GM12891 (cell line): ENCODE results near the gene CDK9.
A peak's percentile ranks its signal among the peaks of the same experiment; 100 is the strongest.

Source experiments
- DNase-seq: peaks from one replicate; pipeline ENCODE4 v3.0.0; 2011; ENCODE audit warnings: low spot score; ENCODE audit not compliant: insufficient read length
- FAIRE-seq: peaks from 2 replicates; lab custom pipeline; 2011; peaks lifted over from hg19 to GRCh38; lab: Jason Lieb, UNC
- PAX5 ChIP-seq: IDR thresholded peaks from 2 replicates; pipeline ENCODE4 v1.6.1; 2011; ENCODE audit warnings: low read length, moderate library complexity, mild to moderate bottlenecking; ENCODE audit not compliant: insufficient read depth, severe bottlenecking
- POLR2A ChIP-seq: IDR thresholded peaks from 2 replicates; pipeline ENCODE4 v1.6.1; 2011; ENCODE audit warnings: low read depth, low read length, control low read depth
- POLR2AphosphoS5 ChIP-seq: IDR thresholded peaks from 2 replicates; pipeline ENCODE4 v1.6.1; 2011; ENCODE audit warnings: low read depth, low read length, control low read depth
- POU2F2 ChIP-seq: IDR thresholded peaks from 2 replicates; pipeline ENCODE4 v1.6.1; 2011; ENCODE audit warnings: low read depth, mild to moderate bottlenecking, control low read depth, low read length, moderate library complexity
- SPI1 ChIP-seq: IDR thresholded peaks from 2 replicates; pipeline ENCODE4 v1.6.1; 2011; ENCODE audit warnings: low read depth, low read length, control low read depth
- TAF1 ChIP-seq: IDR thresholded peaks from 2 replicates; pipeline ENCODE4 v1.6.1; 2011; ENCODE audit warnings: low read depth, low read length, control low read depth

Gene CDK9

GRCh38 chr9:127770905-127771569 lies 14.8 kb upstream of the CDK9 start:
- FAIRE-seq = peak; percentile 99
- TF ChIP-seq POU2F2 = no peak
- TF ChIP-seq SPI1 = no peak
- TF ChIP-seq TAF1 = no peak
- TF ChIP-seq POLR2A = no peak
- peak; percentile 3 for TF ChIP-seq PAX5
- TF ChIP-seq POLR2AphosphoS5 = no peak
- peak; percentile 95 for DNase-seq

GRCh38 chr9:127771570-127772189 lies 14.2 kb upstream of the CDK9 start:
- no peak for FAIRE-seq
- TF ChIP-seq TAF1 (no peak), POLR2AphosphoS5 (no peak), POLR2A (no peak), SPI1 (no peak), POU2F2 (no peak), PAX5 (no peak)

GRCh38 chr9:127772603-127773002 lies 13.2 kb upstream of the CDK9 start:
- TF ChIP-seq PAX5 = no peak
- TF ChIP-seq POU2F2 = no peak
- no peak for TF ChIP-seq POLR2AphosphoS5
- TF ChIP-seq SPI1 = no peak
- TF ChIP-seq POLR2A = no peak
- no peak for TF ChIP-seq TAF1
- no peak for DNase-seq
- no peak for FAIRE-seq

More at GRCh38 chr9:127771570-127772189, 14.2 kb upstream of the CDK9 start:
- DNase-seq = no peak

- TF ChIP-seq POLR2A (no peak), SPI1 (no peak)
- FAIRE-seq (no peak), DNase-seq (no peak)
These were observed 12.6 kb upstream of the CDK9 start for GRCh38 chr9:127773272-127773671.

- FAIRE-seq = no peak
- TF ChIP-seq TAF1 (no peak), POU2F2 (no peak), PAX5 (no peak), POLR2AphosphoS5 (no peak), SPI1 (no peak), POLR2A (no peak)
- DNase-seq = no peak
These were observed 11.9 kb upstream of the CDK9 start for GRCh38 chr9:127773981-127774380.

- TF ChIP-seq SPI1 (peak; percentile 66), TAF1 (0 out of 2 replicates have a peak, but pooled peaks have one; percentile 7), PAX5 (no peak)
- peak; percentile 75 for FAIRE-seq
- DNase-seq = peak; percentile 60
These were observed 9.5 kb upstream of the CDK9 start for GRCh38 chr9:127776195-127776923.

GRCh38 chr9:127776924-127777289 lies 8.9 kb upstream of the CDK9 start:
- TF ChIP-seq SPI1 (no peak), POLR2AphosphoS5 (no peak), POU2F2 (no peak)
- FAIRE-seq (peak; percentile 56), DNase-seq (no peak)

- TF ChIP-seq POLR2AphosphoS5 = no peak
- no peak for TF ChIP-seq POU2F2
- TF ChIP-seq TAF1 = no peak
- TF ChIP-seq SPI1 = no peak
- no peak for TF ChIP-seq POLR2A
- no peak for TF ChIP-seq PAX5
- FAIRE-seq (no peak), DNase-seq (no peak)
These were observed 8.4 kb upstream of the CDK9 start for GRCh38 chr9:127777368-127777980.

GRCh38 chr9:127778280-127779135 lies 7.3 kb upstream of the CDK9 start, which contains the start of gene SH2D3C:
TSS of gene SH2D3C (minus strand) at chr9:127778666. CDS start at chr9:127778627, 39 bp downstream.
- TF ChIP-seq POLR2AphosphoS5 (no peak), POLR2A (no peak), POU2F2 (peak; percentile 11; the same call in 1 of the 2 replicates), PAX5 (no peak), TAF1 (no peak), SPI1 (peak; percentile 90)
- FAIRE-seq (no peak), DNase-seq (no peak)
